ENCODE measurements around the gene SHKBP1.

GRCh38 chr19:40592170-40592569, 15.5 kb downstream of the SHKBP1 start:
- TF ChIP-seq YY1 (tag by site-specific recombination; IDR thresholded peaks at IDR 0.05): no peak
- no peak for TF ChIP-seq PBX3 (CRISPR knock-in tag; IDR thresholded peaks at IDR 0.05)
- TF ChIP-seq CTCF (tag by site-specific recombination; IDR thresholded peaks at IDR 0.05): no peak
- no peak for TF ChIP-seq ELK4 (IDR thresholded peaks at IDR 0.05; ENCODE audit: borderline replicate concordance, low read depth, low read length)
- no peak for TF ChIP-seq KLF9 (tag by site-specific recombination; IDR thresholded peaks at IDR 0.05; ENCODE audit: low read depth)
- no peak for TF ChIP-seq ZNF274 (IDR thresholded peaks at IDR 0.05; ENCODE audit: low read length)
- no peak for TF ChIP-seq ZNF274 (tag by site-specific recombination; IDR thresholded peaks at IDR 0.05; ENCODE audit: borderline replicate concordance)
- no peak for TF ChIP-seq MYNN (tag by site-specific recombination; IDR thresholded peaks at IDR 0.05; ENCODE audit: borderline replicate concordance)
- TF ChIP-seq ZBTB21 (tag by site-specific recombination; IDR thresholded peaks at IDR 0.05): no peak
- TF ChIP-seq SP2 (tag by site-specific recombination; IDR thresholded peaks at IDR 0.05): no peak; the same call in 1 of the 2 replicates
- TF ChIP-seq ZNF561 (tag by site-specific recombination; IDR thresholded peaks at IDR 0.05; ENCODE audit: borderline replicate concordance): no peak
- TF ChIP-seq ATF2 (tag by site-specific recombination; IDR thresholded peaks at IDR 0.05; ENCODE audit: low read depth): no peak
- TF ChIP-seq ZNF548 (tag by site-specific recombination; IDR thresholded peaks at IDR 0.05): no peak
- TF ChIP-seq ZNF2 (tag by site-specific recombination; IDR thresholded peaks at IDR 0.05): no peak
- no peak for TF ChIP-seq ZNF692 (tag by site-specific recombination; IDR thresholded peaks at IDR 0.05)
